Suprapubic skin (tissue), 4 donors: ENCODE measurements around the gene C1QTNF8. TPM values are rescaled to one million over a fixed set of nuclear protein-coding genes. Genes with fewer than 3 reads are reported as not detected.

ENCODE experiments used
- DNase-seq, 2 donors: peaks; one replicate each; pipeline ENCODE4 v3.0.0-alpha.2; 2019; ENCODE audit warnings: low spot score in 2 of 2
- H3K27ac ChIP-seq: fragments of 200-600 bp; sonication (generic); one replicate; pipeline ENCODE4 v1.5.1; 2019
- H3K27me3 ChIP-seq: fragments of 200-600 bp; sonication (generic); one replicate; pipeline ENCODE4 v1.5.1; 2019
- H3K36me3 ChIP-seq: fragments of 200-600 bp; sonication (generic); one replicate; pipeline ENCODE4 v1.5.1; 2019
- H3K4me1 ChIP-seq: fragments of 200-600 bp; sonication (generic); one replicate; pipeline ENCODE4 v1.5.1; 2019
- H3K4me3 ChIP-seq: fragments of 200-600 bp; sonication (generic); one replicate; pipeline ENCODE4 v1.5.1; 2019; ENCODE audit warnings: mild to moderate bottlenecking
- H3K9me3 ChIP-seq: fragments of 200-600 bp; sonication (generic); one replicate; pipeline ENCODE4 v1.5.1; 2019
- EP300 ChIP-seq: sonication (generic); formaldehyde crosslinking; IDR thresholded peaks from one replicate; pipeline ENCODE4 v1.6.1; 2017; ENCODE audit warnings: antibody characterized with exemption
- POLR2A ChIP-seq, 2 donors: fragments of 450-650 bp; IDR thresholded peaks; one replicate each; pipeline ENCODE4 v1.6.1; 2017; ENCODE audit warnings: antibody characterized with exemption in 2 of 2, mild to moderate bottlenecking in 2 of 2, moderate library complexity in 2 of 2
- POLR2AphosphoS5 ChIP-seq, 3 donors: sonication (generic); formaldehyde crosslinking; IDR thresholded peaks; one replicate each; pipeline ENCODE4 v1.6.1; 2017; ENCODE audit warnings: antibody characterized with exemption in 3 of 3
- WGBS: methylation state at CpG from one replicate; pipeline ENCODE4 v1.1.5; 2018; 5-methylcytosine and 5-hydroxymethylcytosine counted together
- total RNA-seq, 4 donors: library from RNA; depleted of rRNA; stranded (reverse); fragments of >200 nt; gene quantifications; one replicate each; pipeline ENCODE4 v1.1.0, GENCODE V29; 2016
- TF ChIP-seq, protein P1 (sequence below), 2 donors: fragments of 200-600 bp in 1 of 2; fragments of 450-650 bp in 1 of 2; sonication (generic) in 1 of 2; IDR thresholded peaks; one replicate each; pipeline ENCODE4 v1.5.1; 2016 to 2019; ENCODE audit warnings: antibody characterized with exemption in 2 of 2, mild to moderate bottlenecking in 1 of 2, moderate library complexity in 1 of 2

Gene C1QTNF8
- total RNA-seq, 4 donors from 2014 or later: not detected

DNA sequence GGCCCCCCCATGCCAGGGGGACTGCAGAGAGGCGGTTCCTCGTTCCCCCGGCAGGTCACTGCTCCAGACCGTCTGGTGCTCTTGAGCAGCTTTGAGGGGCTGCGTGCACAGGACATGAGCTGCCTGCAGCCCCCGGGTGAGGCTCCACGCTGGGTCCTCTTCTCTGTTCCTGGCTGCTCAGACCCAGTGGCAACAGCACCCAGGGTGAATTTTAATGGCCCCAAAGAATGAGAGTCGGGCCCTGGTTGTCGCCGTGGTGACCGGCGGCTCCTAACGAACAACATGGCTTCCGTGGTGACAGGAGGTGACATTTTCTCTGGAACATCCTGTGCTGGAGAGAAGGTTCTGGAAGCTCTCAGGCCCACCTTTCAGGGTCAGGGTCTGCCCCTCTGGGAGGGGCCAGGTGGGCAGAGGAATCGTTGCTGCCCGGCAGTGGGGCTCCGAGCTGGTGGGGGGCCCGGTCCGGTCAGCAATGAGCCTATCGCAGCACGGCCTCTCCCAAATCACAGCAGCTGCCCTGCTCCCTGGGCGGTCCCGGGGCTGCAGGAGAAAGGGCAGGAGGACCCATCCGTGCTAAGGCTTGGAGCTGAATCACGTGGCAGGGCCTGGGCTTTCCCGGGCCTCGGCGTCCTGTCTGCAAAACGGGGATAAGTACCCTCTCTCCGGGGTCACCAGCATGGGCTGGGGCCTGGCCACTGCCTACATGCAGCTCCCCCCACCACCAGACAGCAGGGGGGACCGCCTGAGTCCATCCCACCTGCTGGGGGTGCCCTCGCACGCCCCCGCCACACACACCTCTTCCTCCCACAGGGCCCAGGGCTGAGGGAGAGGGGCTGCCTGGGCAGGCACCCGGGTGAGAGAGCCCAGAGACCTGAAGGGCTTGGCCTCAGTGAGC, 3.4 kb upstream of the C1QTNF8 start:
- DNase-seq: no peak
- TF ChIP-seq POLR2A (IDR thresholded peaks at IDR 0.05) (no peak), EP300 (no peak), POLR2AphosphoS5 (IDR thresholded peaks at IDR 0.05) (no peak)
- TF ChIP-seq, protein P1, sequence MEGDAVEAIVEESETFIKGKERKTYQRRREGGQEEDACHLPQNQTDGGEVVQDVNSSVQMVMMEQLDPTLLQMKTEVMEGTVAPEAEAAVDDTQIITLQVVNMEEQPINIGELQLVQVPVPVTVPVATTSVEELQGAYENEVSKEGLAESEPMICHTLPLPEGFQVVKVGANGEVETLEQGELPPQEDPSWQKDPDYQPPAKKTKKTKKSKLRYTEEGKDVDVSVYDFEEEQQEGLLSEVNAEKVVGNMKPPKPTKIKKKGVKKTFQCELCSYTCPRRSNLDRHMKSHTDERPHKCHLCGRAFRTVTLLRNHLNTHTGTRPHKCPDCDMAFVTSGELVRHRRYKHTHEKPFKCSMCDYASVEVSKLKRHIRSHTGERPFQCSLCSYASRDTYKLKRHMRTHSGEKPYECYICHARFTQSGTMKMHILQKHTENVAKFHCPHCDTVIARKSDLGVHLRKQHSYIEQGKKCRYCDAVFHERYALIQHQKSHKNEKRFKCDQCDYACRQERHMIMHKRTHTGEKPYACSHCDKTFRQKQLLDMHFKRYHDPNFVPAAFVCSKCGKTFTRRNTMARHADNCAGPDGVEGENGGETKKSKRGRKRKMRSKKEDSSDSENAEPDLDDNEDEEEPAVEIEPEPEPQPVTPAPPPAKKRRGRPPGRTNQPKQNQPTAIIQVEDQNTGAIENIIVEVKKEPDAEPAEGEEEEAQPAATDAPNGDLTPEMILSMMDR (IDR thresholded peaks at IDR 0.05): no peak

DNA sequence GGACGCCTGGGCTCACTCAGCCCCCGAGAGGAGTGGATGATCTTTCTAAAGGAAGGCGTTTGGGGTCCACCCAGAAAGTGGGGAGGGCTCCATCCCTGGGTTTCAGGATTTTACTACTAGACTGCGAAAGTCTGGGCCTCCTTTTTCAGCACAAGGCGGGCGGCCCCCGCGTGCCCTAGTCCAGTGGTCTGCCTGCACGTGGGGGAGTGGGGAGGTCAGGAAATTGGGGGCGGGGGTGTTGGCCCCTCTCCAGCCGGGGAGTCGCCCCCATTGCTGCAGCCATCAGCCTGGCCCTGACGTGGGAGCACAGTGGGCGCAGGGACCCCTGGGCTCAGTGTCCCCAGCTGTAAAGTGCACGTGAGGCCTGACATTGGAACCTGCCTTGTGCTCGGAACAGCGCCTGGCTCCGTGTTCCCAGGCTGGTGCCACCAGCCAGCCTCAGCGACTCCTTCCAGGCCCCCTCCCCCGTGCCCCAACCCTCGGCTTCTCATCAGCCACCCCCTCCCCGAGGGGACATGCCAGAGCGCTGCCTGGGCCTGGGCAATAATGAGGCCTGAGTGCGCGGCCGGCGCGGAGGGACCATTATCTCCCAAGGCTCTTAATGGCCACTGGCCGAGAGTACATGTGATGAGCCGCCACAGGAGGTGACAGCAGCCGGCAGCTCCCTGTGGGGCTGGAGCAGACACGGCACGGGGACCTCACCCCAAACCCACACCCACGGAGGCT, 2.4 kb upstream of the C1QTNF8 start:
- TF ChIP-seq POLR2A (IDR thresholded peaks at IDR 0.05) (no peak), EP300 (no peak), POLR2AphosphoS5 (IDR thresholded peaks at IDR 0.05) (no peak)
- TF ChIP-seq, protein P1 (IDR thresholded peaks at IDR 0.05): no peak
- H3K27ac ChIP-seq: no peak overlapping the region
- H3K9me3 ChIP-seq: no peaks in the 10 kb centered on the region
- DNase-seq: no peak
- H3K36me3 ChIP-seq: no peaks in the 10 kb centered on the region
- 55% methylated on average over 4 of the region's 34 CpGs for WGBS
- peaks cover 89% of the 10 kb centered on the region for H3K27me3 ChIP-seq
- peaks cover 11% of the 10 kb centered on the region for H3K4me1 ChIP-seq
- H3K4me3 ChIP-seq: no peak overlapping the region

More for the DNA sequence above, 3.4 kb upstream of the C1QTNF8 start:
- Histone ChIP-seq H3K36me3 (no peaks in the 10 kb centered on the region), H3K4me3 (no peak overlapping the region), H3K9me3 (no peaks in the 10 kb centered on the region), H3K4me1 (peaks cover 11% of the 10 kb centered on the region), H3K27me3 (peaks cover 93% of the 10 kb centered on the region), H3K27ac (no peak overlapping the region)
- no CpG with 5 or more reads among the region's 35 CpGs for WGBS

DNA sequence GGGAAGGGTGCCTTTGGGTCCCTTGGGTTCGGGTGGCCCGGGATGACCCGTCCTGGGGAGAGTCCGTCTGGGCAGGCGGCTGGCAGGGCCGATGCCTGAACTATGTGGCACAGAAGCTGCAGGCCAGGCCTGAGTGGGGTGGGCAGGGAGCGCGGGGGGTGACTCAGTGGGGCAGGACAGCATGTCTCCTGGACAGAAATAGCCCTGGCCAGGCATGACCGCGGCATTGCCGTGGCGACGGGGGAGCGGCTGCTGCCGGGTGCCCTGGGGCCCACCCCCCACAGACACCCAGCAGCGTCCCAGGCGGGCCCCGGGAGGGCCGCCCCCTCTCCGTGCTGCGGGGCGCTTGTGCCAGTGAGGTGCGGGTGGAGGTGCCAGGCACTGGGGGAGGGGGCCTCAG, 1.8 kb upstream of the C1QTNF8 start:
- H3K36me3 ChIP-seq: no peaks in the 10 kb centered on the region
- TF ChIP-seq POLR2AphosphoS5 (IDR thresholded peaks at IDR 0.05) (no peak), POLR2A (IDR thresholded peaks at IDR 0.05) (no peak), EP300 (no peak)
- TF ChIP-seq, protein P1 (IDR thresholded peaks at IDR 0.05): no peak
- H3K27me3 ChIP-seq: peaks cover 83% of the 10 kb centered on the region
- DNase-seq: no peak
- 49% methylated on average over 11 of the region's 23 CpGs for WGBS
- H3K9me3 ChIP-seq: no peaks in the 10 kb centered on the region
- H3K4me3 ChIP-seq: no peak overlapping the region
- H3K4me1 ChIP-seq: peaks cover 4% of the 10 kb centered on the region
- H3K27ac ChIP-seq: no peak overlapping the region

DNA sequence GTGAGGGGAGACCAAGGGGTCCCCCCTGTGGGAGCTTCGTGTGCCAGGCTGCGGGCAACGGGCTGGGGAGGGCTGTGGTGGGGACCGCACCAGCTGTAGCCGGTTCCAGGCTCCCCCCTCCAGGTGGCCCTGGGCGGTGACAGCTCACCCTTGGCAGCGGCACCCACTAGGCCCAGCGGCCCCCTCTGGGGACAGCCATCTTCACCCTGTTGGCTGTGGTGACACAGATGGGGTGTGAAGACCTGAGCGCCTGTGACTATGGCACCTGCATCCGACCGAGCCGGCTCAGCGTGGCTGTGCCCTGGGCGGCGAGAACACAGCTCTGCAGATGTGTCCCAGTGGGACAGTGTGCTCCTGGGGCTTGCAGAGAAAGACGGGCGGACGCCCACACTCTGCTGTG, 1.1 kb upstream of the C1QTNF8 start:
- H3K4me3 ChIP-seq: no peak overlapping the region
- WGBS: 33% methylated on average over 1 of the region's 18 CpGs
- no peak overlapping the region for H3K27ac ChIP-seq
- H3K4me1 ChIP-seq: peaks cover under 1% of the 10 kb centered on the region
- peaks cover 78% of the 10 kb centered on the region for H3K27me3 ChIP-seq
- no peak for DNase-seq
- TF ChIP-seq POLR2AphosphoS5 (IDR thresholded peaks at IDR 0.05) (no peak), POLR2A (IDR thresholded peaks at IDR 0.05) (no peak), EP300 (no peak)
- TF ChIP-seq, protein P1 (IDR thresholded peaks at IDR 0.05): no peak
- H3K36me3 ChIP-seq: no peaks in the 10 kb centered on the region
- no peaks in the 10 kb centered on the region for H3K9me3 ChIP-seq
